GM23248 (cell line): ENCODE results near the gene NDC80.

Source experiments
- EZH2 ChIP-seq: fragments of 200-600 bp; sonication (generic); IDR thresholded peaks from 2 replicates; pipeline ENCODE4 v1.6.1; 2018; ENCODE audit warnings: antibody characterized with exemption, mild to moderate bottlenecking; ENCODE audit not compliant: insufficient read depth, poor library complexity, severe bottlenecking
- EZH2phosphoT487 ChIP-seq: fragments of 200-600 bp; sonication (generic); IDR thresholded peaks from 2 replicates; pipeline ENCODE4 v1.6.1; 2018; ENCODE audit warnings: antibody characterized with exemption, moderate library complexity, mild to moderate bottlenecking, low read depth; ENCODE audit not compliant: insufficient read depth

DNA sequence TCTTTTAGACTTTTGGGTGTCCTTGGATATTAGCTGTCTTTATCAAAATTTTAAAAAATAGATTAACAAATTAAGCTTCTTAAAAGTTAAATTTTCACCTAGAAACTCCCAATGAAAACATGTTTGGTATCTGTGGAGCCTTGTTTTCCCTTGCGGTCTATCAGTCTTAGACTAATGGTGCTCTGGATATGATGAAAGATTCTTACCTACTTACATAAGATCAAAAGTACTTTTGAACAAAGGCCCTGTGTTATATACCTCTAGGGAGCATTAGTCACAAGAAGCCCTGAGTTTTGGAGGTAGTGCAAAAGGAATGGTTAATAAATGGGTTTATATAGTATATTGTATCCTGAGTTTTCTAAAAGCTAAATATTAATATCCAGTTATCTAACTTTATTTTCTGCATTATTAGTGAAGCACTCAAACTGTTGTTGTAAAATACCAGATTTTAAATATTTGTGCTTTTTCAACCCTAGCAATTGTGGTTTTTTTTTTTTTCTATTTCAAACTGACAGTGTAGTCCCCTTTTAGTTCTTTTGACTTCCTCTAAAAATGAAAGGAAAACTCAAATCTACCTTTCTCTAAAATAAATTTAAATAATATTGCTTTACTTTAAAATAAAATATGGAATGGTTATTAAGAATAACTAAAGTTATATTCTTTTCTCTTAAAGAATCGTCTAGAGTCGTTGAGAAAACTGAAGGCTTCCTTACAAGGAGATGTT lies 18.1 kb downstream of the NDC80 start:
- TF ChIP-seq EZH2phosphoT487 (no peak), EZH2 (no peak)
